Keratinocyte (primary cell): ENCODE results near the gene RBPJL. TPM values are rescaled to one million over a fixed set of nuclear protein-coding genes. Genes with fewer than 3 reads are reported as not detected.

Experiments
- DNase-seq: peaks from one replicate; pipeline ENCODE4 v3.0.0-alpha.2; 2011; ENCODE audit warnings: low read depth, missing footprints, low spot score
- FAIRE-seq: peaks from 2 replicates; lab custom pipeline; 2011; peaks lifted over from hg19 to GRCh38; lab: Jason Lieb, UNC
- H2AFZ ChIP-seq: 2 replicates; pipeline ENCODE4 v1.6.0; 2012; ENCODE audit warnings: low read length, control low read depth, inconsistent platforms; ENCODE audit not compliant: control insufficient read depth
- H3K27ac ChIP-seq: 2 replicates; pipeline ENCODE4 v1.5.1; 2011; ENCODE audit warnings: low read length; ENCODE audit not compliant: control insufficient read depth, insufficient read depth
- H3K27me3 ChIP-seq: 3 replicates; pipeline ENCODE4 v1.6.0; 2011; ENCODE audit warnings: low read length; ENCODE audit not compliant: control insufficient read depth, insufficient read depth; ENCODE audit errors: extremely low read depth
- H3K36me3 ChIP-seq, 2 experiments: 2 replicates in 1 of 2; 3 replicates in 1 of 2; pipeline ENCODE4 v1.5.1; 2011; ENCODE audit warnings: low read length in 2 of 2, mild to moderate bottlenecking in 1 of 2; ENCODE audit not compliant: control insufficient read depth in 2 of 2, insufficient read depth in 2 of 2; ENCODE audit errors: extremely low read depth in 1 of 2
- H3K4me1 ChIP-seq: 3 replicates; pipeline ENCODE4 v1.5.1; 2011; ENCODE audit warnings: low read length; ENCODE audit not compliant: control insufficient read depth, insufficient read depth; ENCODE audit errors: extremely low read depth
- H3K4me2 ChIP-seq: 3 replicates; pipeline ENCODE4 v1.6.0; 2011; ENCODE audit warnings: low read depth, low read length; ENCODE audit not compliant: control insufficient read depth, insufficient read depth; ENCODE audit errors: extremely low read depth
- H3K4me3 ChIP-seq, 3 experiments: fragments of 200-600 bp in 1 of 3; sonication (generic) in 1 of 3; 2 replicates in 2 of 3; 3 replicates in 1 of 3; pipeline ENCODE4 v1.5.1; 2011 to 2016; ENCODE audit warnings: low read length in 3 of 3, mild to moderate bottlenecking in 3 of 3, control low read depth in 2 of 3, inconsistent platforms in 1 of 3, low read depth in 1 of 3, mixed read lengths in 1 of 3, mixed run types in 1 of 3, moderate library complexity in 1 of 3; ENCODE audit not compliant: control insufficient read depth in 2 of 3, insufficient read depth in 2 of 3; ENCODE audit errors: extremely low read depth in 1 of 3
- H3K79me2 ChIP-seq: 2 replicates; pipeline ENCODE4 v1.6.0; 2012; ENCODE audit warnings: low read length; ENCODE audit not compliant: control insufficient read depth, insufficient read depth
- H3K9ac ChIP-seq: 3 replicates; pipeline ENCODE4 v1.6.0; 2011; ENCODE audit warnings: low read length; ENCODE audit not compliant: control insufficient read depth, insufficient read depth; ENCODE audit errors: extremely low read depth
- H3K9me1 ChIP-seq: 3 replicates; pipeline ENCODE4 v1.6.0; 2011; ENCODE audit warnings: low read length; ENCODE audit not compliant: control insufficient read depth, insufficient read depth; ENCODE audit errors: extremely low read depth
- H3K9me3 ChIP-seq: 2 replicates; pipeline ENCODE4 v1.5.1; 2012; ENCODE audit warnings: low read depth, low read length; ENCODE audit not compliant: control insufficient read depth
- H4K20me1 ChIP-seq: 3 replicates; pipeline ENCODE4 v1.6.0; 2011; ENCODE audit warnings: low read length; ENCODE audit not compliant: control insufficient read depth, insufficient read depth; ENCODE audit errors: extremely low read depth
- EZH2 ChIP-seq: IDR thresholded peaks from one replicate; pipeline ENCODE4 v1.6.1; 2012; ENCODE audit warnings: inconsistent platforms, mild to moderate bottlenecking, low read length, moderate library complexity
- dilution Hi-C: fragments of 300-500 bp; cut with MboI; formaldehyde crosslinking; loops from one replicate; pipeline ENCODE4 v1.7.0; 2020; ENCODE audit warnings: low sequenced_read_pairs; ENCODE audit not compliant: extremely low pct_ligation_motif_present
- polyA plus RNA-seq, 5 experiments: library from polyadenylated mRNA; depleted of rRNA in 3 of 5; stranded (reverse) in 3 of 5; stranded (forward) in 1 of 5; unstranded in 1 of 5; fragments of >200 nt; gene quantifications; 1 replicate in 1 of 5; 2 replicates in 3 of 5; 3 replicates in 1 of 5; pipeline versions ENCODE4 v1.2.1 to v1.2.3, GENCODE V29; 2011 to 2012; ENCODE audit warnings: missing spikeins in 2 of 5, low read depth in 1 of 5, low replicate concordance in 1 of 5
- TF ChIP-seq, protein P1 (sequence below), 3 experiments: IDR thresholded peaks in 1 of 3; conservative IDR thresholded peaks in 1 of 3; optimal IDR thresholded peaks in 1 of 3; 2 replicates in 2 of 3; 3 replicates in 1 of 3; pipeline versions ENCODE3 to v1.5.1; 2011; ENCODE audit warnings: low read length in 3 of 3, mild to moderate bottlenecking in 3 of 3, moderate library complexity in 2 of 3, control low read depth in 1 of 3, inconsistent platforms in 1 of 3; ENCODE audit not compliant: insufficient read depth in 2 of 3; ENCODE audit errors: extremely low read depth in 1 of 3

Gene RBPJL
- polyA plus RNA-seq, 1 donor (not counting 4 experiments of a cell fraction or from before 2014, with no cell fraction given): not detected

DNA sequence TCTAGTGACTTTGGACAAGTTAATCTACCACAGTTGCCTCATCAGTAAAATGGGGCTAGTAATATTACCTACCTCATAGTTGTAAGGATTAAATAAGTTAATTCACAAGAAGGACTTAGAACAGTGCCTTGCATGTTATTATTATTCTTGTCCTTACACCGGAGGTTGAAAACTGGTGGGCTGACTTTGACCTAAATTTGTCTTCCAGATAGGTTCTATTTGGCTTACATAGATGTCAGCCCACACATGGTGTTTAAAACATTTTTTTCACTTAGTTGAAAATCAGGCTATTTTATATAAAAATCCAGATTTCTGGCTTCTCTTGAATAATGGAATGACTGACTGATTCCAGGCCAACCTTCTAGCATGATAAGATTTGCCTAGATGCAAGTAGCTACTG, 59.6 kb downstream of the RBPJL start:
- H3K9me1 ChIP-seq: no peaks in the 10 kb centered on the region
- no peak for DNase-seq
- FAIRE-seq: no peak
- TF ChIP-seq, protein P1, sequence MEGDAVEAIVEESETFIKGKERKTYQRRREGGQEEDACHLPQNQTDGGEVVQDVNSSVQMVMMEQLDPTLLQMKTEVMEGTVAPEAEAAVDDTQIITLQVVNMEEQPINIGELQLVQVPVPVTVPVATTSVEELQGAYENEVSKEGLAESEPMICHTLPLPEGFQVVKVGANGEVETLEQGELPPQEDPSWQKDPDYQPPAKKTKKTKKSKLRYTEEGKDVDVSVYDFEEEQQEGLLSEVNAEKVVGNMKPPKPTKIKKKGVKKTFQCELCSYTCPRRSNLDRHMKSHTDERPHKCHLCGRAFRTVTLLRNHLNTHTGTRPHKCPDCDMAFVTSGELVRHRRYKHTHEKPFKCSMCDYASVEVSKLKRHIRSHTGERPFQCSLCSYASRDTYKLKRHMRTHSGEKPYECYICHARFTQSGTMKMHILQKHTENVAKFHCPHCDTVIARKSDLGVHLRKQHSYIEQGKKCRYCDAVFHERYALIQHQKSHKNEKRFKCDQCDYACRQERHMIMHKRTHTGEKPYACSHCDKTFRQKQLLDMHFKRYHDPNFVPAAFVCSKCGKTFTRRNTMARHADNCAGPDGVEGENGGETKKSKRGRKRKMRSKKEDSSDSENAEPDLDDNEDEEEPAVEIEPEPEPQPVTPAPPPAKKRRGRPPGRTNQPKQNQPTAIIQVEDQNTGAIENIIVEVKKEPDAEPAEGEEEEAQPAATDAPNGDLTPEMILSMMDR (optimal IDR thresholded peaks at IDR 0.05 in 1 of 3, IDR thresholded peaks at IDR 0.05 in 1 of 3, conservative IDR thresholded peaks at IDR 0.05 in 1 of 3; ENCODE audit: extremely low read depth in 1 of 3, insufficient read depth in 2 of 3, low read length in 3 of 3): no peak
- TF ChIP-seq EZH2: no peak
- dilution Hi-C loops: no loop called here
- peaks cover 19% of the 10 kb centered on the region for H3K79me2 ChIP-seq
- H3K9ac ChIP-seq: no peak overlapping the region
- no peak overlapping the region for H3K27ac ChIP-seq
- peaks cover 12 to 23% of the 10 kb centered on the region in 2 experiments for H3K36me3 ChIP-seq
- H4K20me1 ChIP-seq: no peaks in the 10 kb centered on the region
- H3K4me3 ChIP-seq: no peak overlapping the region
- no peak overlapping the region for H3K4me2 ChIP-seq
- no peak overlapping the region for H2AFZ ChIP-seq
- H3K9me3 ChIP-seq: no peaks in the 10 kb centered on the region
- H3K27me3 ChIP-seq: no peaks in the 10 kb centered on the region
- peaks cover 9% of the 10 kb centered on the region for H3K4me1 ChIP-seq

DNA sequence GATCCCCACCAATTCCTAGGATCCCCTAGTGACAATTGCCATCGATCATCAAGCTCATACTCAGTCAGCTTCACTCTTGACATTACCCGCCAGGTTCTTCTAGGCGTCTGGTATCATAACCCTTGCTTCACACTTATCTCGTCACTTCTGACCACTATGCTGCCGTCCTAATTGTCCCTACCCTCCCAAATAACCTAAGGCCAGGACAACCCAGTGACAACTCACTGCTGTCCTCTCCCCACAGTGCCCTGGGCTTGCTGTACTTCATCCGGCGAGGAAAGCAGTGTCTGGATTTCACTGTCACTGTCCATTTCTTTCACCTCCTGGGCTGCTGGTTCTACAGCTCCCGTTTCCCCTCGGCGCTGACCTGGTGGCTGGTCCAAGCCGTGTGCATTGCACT, 60.0 kb downstream of the RBPJL start:
- Histone ChIP-seq H3K27me3 (no peaks in the 10 kb centered on the region), H3K9ac (no peak overlapping the region)

More for the DNA sequence above, 60.0 kb downstream of the RBPJL start:
- DNase-seq (no peak), FAIRE-seq (no peak)
- H3K4me2 ChIP-seq: no peak overlapping the region
- H3K36me3 ChIP-seq: peaks cover 12 to 23% of the 10 kb centered on the region in 2 experiments
- dilution Hi-C loops: no loop called here
- no peaks in the 10 kb centered on the region for H4K20me1 ChIP-seq
- no peaks in the 10 kb centered on the region for H3K9me1 ChIP-seq
- H3K79me2 ChIP-seq: peaks cover 19% of the 10 kb centered on the region
- H3K4me3 ChIP-seq: no peak overlapping the region
- peaks cover 9% of the 10 kb centered on the region for H3K4me1 ChIP-seq
- no peak overlapping the region for H2AFZ ChIP-seq
- no peaks in the 10 kb centered on the region for H3K9me3 ChIP-seq
- H3K27ac ChIP-seq: no peak overlapping the region
- no peak for TF ChIP-seq EZH2
- TF ChIP-seq, protein P1 (optimal IDR thresholded peaks at IDR 0.05 in 1 of 3, IDR thresholded peaks at IDR 0.05 in 1 of 3, conservative IDR thresholded peaks at IDR 0.05 in 1 of 3; ENCODE audit: extremely low read depth in 1 of 3, insufficient read depth in 2 of 3, low read length in 3 of 3): no peak
